Panc1 (cell line): Measurements from ENCODE around the gene KIAA1671. TPM values are rescaled to one million over a fixed set of nuclear protein-coding genes. Genes with fewer than 3 reads are reported as not detected.

Experiments
- ATAC-seq: fragments of 200-7000 bp; cut with Tn5 transposase; 2 replicates; pipeline ENCODE4 v1.9.1; 2020; ENCODE audit warnings: mild to moderate bottlenecking, moderate library complexity
- BruUV-seq: library from RNA; stranded (reverse); fragments of 400-500 nt; replicated peaks from 2 replicates; lab custom pipeline; 2021; lab: Mats Ljungman, UMichigan
- CTCF ChIA-PET: fragments of 300-600 bp; sonication (Branson Sonifier 250); formaldehyde crosslinking; loops from one replicate; lab custom pipeline; 2022; ENCODE audit warnings: antibody characterized with exemption; lab: Charles Lee
- POLR2A ChIA-PET: fragments of 300-600 bp; sonication (Branson Sonifier 250); formaldehyde crosslinking; loops from one replicate; lab custom pipeline; 2022; ENCODE audit warnings: antibody characterized with exemption; lab: Charles Lee
- DNase-seq: peaks from one replicate; pipeline ENCODE4 v3.0.0-alpha.2; 2010; ENCODE audit warnings: low read depth, low spot score
- H3K27ac ChIP-seq: 2 replicates; pipeline ENCODE4 v1.5.1; 2011; ENCODE audit warnings: mild to moderate bottlenecking, low read length, inconsistent platforms
- H3K27me3 ChIP-seq: fragments of 200-500 bp; sonication (Bioruptor generic); 2 replicates; pipeline ENCODE4 v1.6.0; 2014; ENCODE audit warnings: low read length, inconsistent platforms; ENCODE audit not compliant: control insufficient read depth, insufficient read depth
- H3K36me3 ChIP-seq: fragments of 200-500 bp; sonication (Bioruptor generic); 2 replicates; pipeline ENCODE4 v1.5.1; 2014; ENCODE audit warnings: inconsistent platforms, mild to moderate bottlenecking, low read length, moderate library complexity; ENCODE audit not compliant: control insufficient read depth, insufficient read depth
- H3K4me1 ChIP-seq: 2 replicates; pipeline ENCODE4 v1.5.1; 2011; ENCODE audit warnings: inconsistent platforms, mild to moderate bottlenecking, low read length, moderate library complexity; ENCODE audit not compliant: control insufficient read depth, insufficient read depth
- H3K4me3 ChIP-seq, 2 experiments: 2 replicates each; pipeline ENCODE4 v1.5.1; 2011 to 2012; ENCODE audit warnings: low read depth in 2 of 2, low read length in 2 of 2, mild to moderate bottlenecking in 2 of 2, inconsistent platforms in 1 of 2, moderate library complexity in 1 of 2
- H3K9me3 ChIP-seq: fragments of 200-500 bp; sonication (Bioruptor generic); 2 replicates; pipeline ENCODE4 v1.5.1; 2014; ENCODE audit warnings: low read depth, mild to moderate bottlenecking, inconsistent platforms, low read length, moderate library complexity; ENCODE audit not compliant: control insufficient read depth, insufficient read depth
- POLR2AphosphoS5 ChIP-seq: IDR thresholded peaks from 2 replicates; pipeline ENCODE4 v1.6.1; 2012; ENCODE audit warnings: mild to moderate bottlenecking, low read depth, low read length, moderate library complexity
- SIN3A ChIP-seq: IDR thresholded peaks from 2 replicates; pipeline ENCODE4 v1.6.1; 2012; ENCODE audit warnings: low read depth, mild to moderate bottlenecking, low read length, moderate library complexity, borderline replicate concordance; ENCODE audit not compliant: insufficient read depth
- in situ Hi-C: cut with HindIII; loops from 2 replicates; pipeline ENCODE4 v1.10.0; 2016; ENCODE audit warnings: low sequenced_read_pairs, low pct_unique_long_range_greater_than_20kb
- intact Hi-C: fragments of 100-400 bp; cut with micrococcal nuclease; formaldehyde crosslinking; loops from one replicate; pipeline ENCODE4 v1.10.0; 2022; ENCODE audit not compliant: unreplicated experiment
- total RNA-seq: library from RNA; stranded (reverse); gene quantifications from one replicate; pipeline ENCODE4 v1.2.1, GENCODE V29; 2021; ENCODE audit not compliant: unreplicated experiment
- TF ChIP-seq, protein P1 (sequence below), 2 experiments: IDR thresholded peaks; 2 replicates each; pipeline ENCODE4 v1.6.1; 2011 to 2012; ENCODE audit warnings: low read depth in 2 of 2, control low read depth in 1 of 2, low read length in 1 of 2, mild to moderate bottlenecking in 1 of 2, moderate library complexity in 1 of 2; ENCODE audit not compliant: insufficient read depth in 1 of 2
- TF ChIP-seq, protein P2 (sequence below): fragments of 450-650 bp; IDR thresholded peaks from 2 replicates; pipeline ENCODE4 v1.5.1; 2017; ENCODE audit warnings: mild to moderate bottlenecking

Gene KIAA1671
- total RNA-seq, 1 experiment from 2014 or later, result 48.1 TPM

DNA sequence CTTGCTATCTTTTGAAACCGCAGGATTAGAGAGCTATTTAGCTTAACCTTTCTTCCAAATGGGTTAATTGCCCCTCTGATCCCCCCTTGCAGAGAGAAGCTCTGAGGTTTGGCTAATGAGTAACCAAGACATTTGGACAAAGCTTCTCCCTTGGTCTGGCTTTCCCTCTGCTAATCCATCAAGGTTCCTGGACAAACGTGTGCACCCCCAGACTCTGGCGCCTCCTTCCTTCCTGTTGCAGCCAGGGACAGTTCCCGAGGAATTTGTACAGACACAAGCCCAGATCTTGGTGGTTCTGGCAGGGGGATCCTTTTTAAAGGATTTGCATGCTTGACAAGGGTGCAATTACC lies 1.6 kb downstream of the KIAA1671 start:
- Histone ChIP-seq H3K4me3 (peak overlapping the region; percentile 84 to 86), H3K27ac (peak overlapping the region; percentile 92), H3K27me3 (no peaks in the 10 kb centered on the region), H3K4me1 (peaks cover 12% of the 10 kb centered on the region), H3K36me3 (no peaks in the 10 kb centered on the region), H3K9me3 (no peaks in the 10 kb centered on the region)
- ChIA-PET CTCF (no interaction called here), POLR2A (interaction anchor here (0.6 kb wide), 1 partner anchor 39 kb away, joined by 4 read pairs; no protein-coding TSS in a partner anchor)
- intact Hi-C loops (loop anchor here (5.0 kb wide), 1 partner anchor 73 kb away; no protein-coding TSS in a partner anchor), in situ Hi-C loops (no loop called here)
- DNase-seq, result no peak
- no peak for ATAC-seq
- TSS peak; percentile 77 for BruUV-seq
- no peak for TF ChIP-seq POLR2AphosphoS5
- TF ChIP-seq, protein P1, sequence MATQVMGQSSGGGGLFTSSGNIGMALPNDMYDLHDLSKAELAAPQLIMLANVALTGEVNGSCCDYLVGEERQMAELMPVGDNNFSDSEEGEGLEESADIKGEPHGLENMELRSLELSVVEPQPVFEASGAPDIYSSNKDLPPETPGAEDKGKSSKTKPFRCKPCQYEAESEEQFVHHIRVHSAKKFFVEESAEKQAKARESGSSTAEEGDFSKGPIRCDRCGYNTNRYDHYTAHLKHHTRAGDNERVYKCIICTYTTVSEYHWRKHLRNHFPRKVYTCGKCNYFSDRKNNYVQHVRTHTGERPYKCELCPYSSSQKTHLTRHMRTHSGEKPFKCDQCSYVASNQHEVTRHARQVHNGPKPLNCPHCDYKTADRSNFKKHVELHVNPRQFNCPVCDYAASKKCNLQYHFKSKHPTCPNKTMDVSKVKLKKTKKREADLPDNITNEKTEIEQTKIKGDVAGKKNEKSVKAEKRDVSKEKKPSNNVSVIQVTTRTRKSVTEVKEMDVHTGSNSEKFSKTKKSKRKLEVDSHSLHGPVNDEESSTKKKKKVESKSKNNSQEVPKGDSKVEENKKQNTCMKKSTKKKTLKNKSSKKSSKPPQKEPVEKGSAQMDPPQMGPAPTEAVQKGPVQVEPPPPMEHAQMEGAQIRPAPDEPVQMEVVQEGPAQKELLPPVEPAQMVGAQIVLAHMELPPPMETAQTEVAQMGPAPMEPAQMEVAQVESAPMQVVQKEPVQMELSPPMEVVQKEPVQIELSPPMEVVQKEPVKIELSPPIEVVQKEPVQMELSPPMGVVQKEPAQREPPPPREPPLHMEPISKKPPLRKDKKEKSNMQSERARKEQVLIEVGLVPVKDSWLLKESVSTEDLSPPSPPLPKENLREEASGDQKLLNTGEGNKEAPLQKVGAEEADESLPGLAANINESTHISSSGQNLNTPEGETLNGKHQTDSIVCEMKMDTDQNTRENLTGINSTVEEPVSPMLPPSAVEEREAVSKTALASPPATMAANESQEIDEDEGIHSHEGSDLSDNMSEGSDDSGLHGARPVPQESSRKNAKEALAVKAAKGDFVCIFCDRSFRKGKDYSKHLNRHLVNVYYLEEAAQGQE (IDR thresholded peaks at IDR 0.05; ENCODE audit: insufficient read depth in 1 of 2, low read depth in 2 of 2, low read length in 1 of 2), result no peak
- no peak for TF ChIP-seq SIN3A
- TF ChIP-seq, protein P2, sequence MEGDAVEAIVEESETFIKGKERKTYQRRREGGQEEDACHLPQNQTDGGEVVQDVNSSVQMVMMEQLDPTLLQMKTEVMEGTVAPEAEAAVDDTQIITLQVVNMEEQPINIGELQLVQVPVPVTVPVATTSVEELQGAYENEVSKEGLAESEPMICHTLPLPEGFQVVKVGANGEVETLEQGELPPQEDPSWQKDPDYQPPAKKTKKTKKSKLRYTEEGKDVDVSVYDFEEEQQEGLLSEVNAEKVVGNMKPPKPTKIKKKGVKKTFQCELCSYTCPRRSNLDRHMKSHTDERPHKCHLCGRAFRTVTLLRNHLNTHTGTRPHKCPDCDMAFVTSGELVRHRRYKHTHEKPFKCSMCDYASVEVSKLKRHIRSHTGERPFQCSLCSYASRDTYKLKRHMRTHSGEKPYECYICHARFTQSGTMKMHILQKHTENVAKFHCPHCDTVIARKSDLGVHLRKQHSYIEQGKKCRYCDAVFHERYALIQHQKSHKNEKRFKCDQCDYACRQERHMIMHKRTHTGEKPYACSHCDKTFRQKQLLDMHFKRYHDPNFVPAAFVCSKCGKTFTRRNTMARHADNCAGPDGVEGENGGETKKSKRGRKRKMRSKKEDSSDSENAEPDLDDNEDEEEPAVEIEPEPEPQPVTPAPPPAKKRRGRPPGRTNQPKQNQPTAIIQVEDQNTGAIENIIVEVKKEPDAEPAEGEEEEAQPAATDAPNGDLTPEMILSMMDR, result no peak

DNA sequence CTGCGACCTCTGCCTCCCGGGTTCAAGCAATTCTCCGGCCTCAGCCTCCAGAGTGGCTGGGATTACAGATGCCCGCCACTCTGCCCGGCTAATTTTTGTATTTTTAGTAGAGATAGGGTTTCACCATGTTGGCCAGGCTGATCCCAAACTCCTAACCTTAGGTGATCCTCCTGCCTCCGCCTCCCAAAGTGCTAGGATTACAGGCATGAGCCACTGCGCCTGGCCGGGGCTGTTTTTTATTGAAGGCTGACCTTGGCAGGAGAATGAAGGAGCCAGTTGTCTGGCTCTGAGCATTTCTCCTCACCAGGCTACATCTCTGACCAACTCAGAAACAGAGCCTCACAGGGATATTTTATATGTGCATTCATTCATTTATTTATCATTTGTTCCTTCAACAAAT lies 2.3 kb downstream of the KIAA1671 start:
- H3K4me1 ChIP-seq, result peaks cover 12% of the 10 kb centered on the region
- ATAC-seq (no peak), DNase-seq (no peak)
- no peak overlapping the region; a peak in 1 of 4 replicates for H3K4me3 ChIP-seq
- TF ChIP-seq POLR2AphosphoS5 (no peak), SIN3A (no peak)
- TF ChIP-seq, protein P1 (IDR thresholded peaks at IDR 0.05; ENCODE audit: insufficient read depth in 1 of 2, low read depth in 2 of 2, low read length in 1 of 2), result no peak
- no peaks in the 10 kb centered on the region for H3K9me3 ChIP-seq
- in situ Hi-C loops, result no loop called here
- peak overlapping the region; percentile 54; the same call in 1 of the 2 replicates for H3K27ac ChIP-seq
- no peaks in the 10 kb centered on the region for H3K27me3 ChIP-seq
- no peaks in the 10 kb centered on the region for H3K36me3 ChIP-seq
- CTCF ChIA-PET, result no interaction called here
- intact Hi-C loops, result loop anchor here (5.0 kb wide), 1 partner anchor 72 kb away; no protein-coding TSS in a partner anchor
- POLR2A ChIA-PET, result no interaction called here
- BruUV-seq, result no TSS peak
